Measurements from ENCODE around the gene DHRS7B.
"Not testable (repeated sequence)": the region's sequence is repeated elsewhere in the genome, so short reads cannot be mapped to it uniquely, and the experiment has no call there.

The DHRS7B gene

GRCh38 chr17:21171309-21171922 lies 44.7 kb downstream of the DHRS7B start:
- H3K4me3 ChIP-seq (ENCODE audit: low read length) = no peak overlapping the region
- no peak for DNase-seq (ENCODE audit: low read depth, low spot score)

GRCh38 chr17:21171970-21172510 lies 45.3 kb downstream of the DHRS7B start:
- no peak overlapping the region for H3K4me3 ChIP-seq (ENCODE audit: low read length)

GRCh38 chr17:21172846-21173245 lies 46.1 kb downstream of the DHRS7B start:
- H3K4me3 ChIP-seq (ENCODE audit: low read length) = no peak overlapping the region
- no peak for DNase-seq (ENCODE audit: low read depth, low spot score)

More at GRCh38 chr17:21171970-21172510, 45.3 kb downstream of the DHRS7B start:
- DNase-seq (ENCODE audit: low read depth, low spot score) = no peak

- no peak for DNase-seq (ENCODE audit: low read depth, low spot score)
Measured at GRCh38 chr17:21173543-21173942, 46.8 kb downstream of the DHRS7B start.

GRCh38 chr17:21174186-21174585 lies 47.4 kb downstream of the DHRS7B start:
- no peak for DNase-seq (ENCODE audit: low read depth, low spot score)
- no peak overlapping the region for H3K4me3 ChIP-seq (ENCODE audit: low read length)

More at GRCh38 chr17:21173543-21173942, 46.8 kb downstream of the DHRS7B start:
- no peak overlapping the region for H3K4me3 ChIP-seq (ENCODE audit: low read length)

GRCh38 chr17:21174713-21175112 lies 47.9 kb downstream of the DHRS7B start:
- H3K4me3 ChIP-seq (ENCODE audit: low read length) = no peak overlapping the region
- DNase-seq (ENCODE audit: low read depth, low spot score) = no peak

GRCh38 chr17:21176773-21177395 lies 50.1 kb downstream of the DHRS7B start:
- no peak overlapping the region for H3K4me3 ChIP-seq (ENCODE audit: low read length)

GRCh38 chr17:21177401-21177800 lies 50.6 kb downstream of the DHRS7B start:
- DNase-seq (ENCODE audit: low read depth, low spot score) = no peak
- no peak overlapping the region for H3K4me3 ChIP-seq (ENCODE audit: low read length)

More at GRCh38 chr17:21176773-21177395, 50.1 kb downstream of the DHRS7B start:
- DNase-seq (ENCODE audit: low read depth, low spot score) = no peak

GRCh38 chr17:21177854-21178600 lies 51.3 kb downstream of the DHRS7B start:
- DNase-seq (ENCODE audit: low read depth, low spot score) = no peak
- H3K4me3 ChIP-seq (ENCODE audit: low read length) = no peak overlapping the region

GRCh38 chr17:21183468-21183867 lies 56.7 kb downstream of the DHRS7B start:
- no peak for DNase-seq (ENCODE audit: low read depth, low spot score)

GRCh38 chr17:21184570-21184969 lies 57.8 kb downstream of the DHRS7B start:
- no peak overlapping the region for H3K4me3 ChIP-seq (ENCODE audit: low read length)
- DNase-seq (ENCODE audit: low read depth, low spot score) = no peak

More at GRCh38 chr17:21183468-21183867, 56.7 kb downstream of the DHRS7B start:
- no peak overlapping the region for H3K4me3 ChIP-seq (ENCODE audit: low read length)

GRCh38 chr17:21185061-21185460 lies 58.3 kb downstream of the DHRS7B start:
- DNase-seq (ENCODE audit: low read depth, low spot score) = no peak

GRCh38 chr17:21186399-21187187 lies 59.8 kb downstream of the DHRS7B start:
- no peak for DNase-seq (ENCODE audit: low read depth, low spot score)
- H3K4me3 ChIP-seq (ENCODE audit: low read length) = no peak overlapping the region

More at GRCh38 chr17:21185061-21185460, 58.3 kb downstream of the DHRS7B start:
- H3K4me3 ChIP-seq (ENCODE audit: low read length) = no peak overlapping the region

GRCh38 chr17:21189361-21189760 lies 62.6 kb downstream of the DHRS7B start:
- no peak for DNase-seq (ENCODE audit: low read depth, low spot score)
- no peak overlapping the region for H3K4me3 ChIP-seq (ENCODE audit: low read length)

- DNase-seq (ENCODE audit: low read depth, low spot score) = no peak
- no peak overlapping the region for H3K4me3 ChIP-seq (ENCODE audit: low read length)
Measured at GRCh38 chr17:21190078-21190477, 63.3 kb downstream of the DHRS7B start.

- no peak for DNase-seq (ENCODE audit: low read depth, low spot score)
- H3K4me3 ChIP-seq (ENCODE audit: low read length) = no peak overlapping the region
Measured at GRCh38 chr17:21191698-21192097, 64.9 kb downstream of the DHRS7B start.

GRCh38 chr17:21192414-21192813 lies 65.7 kb downstream of the DHRS7B start:
- not testable (repeated sequence) for H3K4me3 ChIP-seq (ENCODE audit: low read length); DNase-seq (ENCODE audit: low read depth, low spot score)

- no peak overlapping the region for H3K4me3 ChIP-seq (ENCODE audit: low read length)
- DNase-seq (ENCODE audit: low read depth, low spot score) = peak; percentile 84
Measured at GRCh38 chr17:21193031-21193430, 66.3 kb downstream of the DHRS7B start.

GRCh38 chr17:21194226-21194625 lies 67.5 kb downstream of the DHRS7B start:
- DNase-seq (ENCODE audit: low read depth, low spot score) = no peak
- H3K4me3 ChIP-seq (ENCODE audit: low read length) = no peak overlapping the region
